H1 (cell line): ENCODE results near the gene HMGN2. TPM values are rescaled to one million over a fixed set of nuclear protein-coding genes. Genes with fewer than 3 reads are reported as not detected.

Experiments
- CTCF ChIA-PET: fragments of 300-600 bp; sonication (Branson Sonifier 250); formaldehyde crosslinking; loops from one replicate; lab custom pipeline; 2021; ENCODE audit not compliant: partially characterized antibody; lab: Charles Lee
- POLR2A ChIA-PET: fragments of 300-600 bp; sonication (Branson Sonifier 250); formaldehyde crosslinking; loops from one replicate; lab custom pipeline; 2021; ENCODE audit warnings: inconsistent platforms; ENCODE audit not compliant: partially characterized antibody; lab: Charles Lee
- DNase-seq, 2 experiments: peaks; one replicate each; pipeline versions ENCODE4 v3.0.0 to v3.0.0-alpha.2; 2010 to 2022; ENCODE audit warnings: low spot score in 2 of 2, low read depth in 1 of 2, mixed read lengths in 1 of 2
- FAIRE-seq: peaks from 2 replicates; lab custom pipeline; 2011; peaks lifted over from hg19 to GRCh38; lab: Jason Lieb, UNC
- H2AFZ ChIP-seq: 2 replicates; pipeline ENCODE4 v1.8.1; 2012; ENCODE audit warnings: low read length, inconsistent platforms
- H2AK5ac ChIP-seq: 2 replicates; pipeline ENCODE4 v1.6.1; 2013; ENCODE audit warnings: low read depth, low read length
- H2BK120ac ChIP-seq: replicated peaks from 2 replicates; pipeline ENCODE3; 2013; ENCODE audit warnings: low read depth, low read length, inconsistent platforms
- H2BK12ac ChIP-seq: 2 replicates; pipeline ENCODE4 v1.6.1; 2013; ENCODE audit warnings: low read depth, low read length
- H2BK15ac ChIP-seq: 2 replicates; pipeline ENCODE4 v1.6.1; 2013; ENCODE audit warnings: low read length
- H2BK20ac ChIP-seq: 2 replicates; pipeline ENCODE4 v1.6.1; 2013; ENCODE audit warnings: low read length
- H2BK5ac ChIP-seq: 2 replicates; pipeline ENCODE4 v1.6.1; 2013; ENCODE audit warnings: low read depth, low read length
- H3K14ac ChIP-seq: 2 replicates; pipeline ENCODE4 v1.6.1; 2013; ENCODE audit warnings: inconsistent platforms; ENCODE audit not compliant: insufficient read length
- H3K18ac ChIP-seq: 2 replicates; pipeline ENCODE4 v1.6.1; 2013; ENCODE audit warnings: low read length; ENCODE audit errors: extremely low read depth
- H3K23ac ChIP-seq: 2 replicates; pipeline ENCODE4 v1.6.1; 2013; ENCODE audit warnings: inconsistent platforms; ENCODE audit not compliant: insufficient read length
- H3K23me2 ChIP-seq: 2 replicates; pipeline ENCODE4 v1.6.1; 2013; ENCODE audit warnings: low read depth, low read length
- H3K27ac ChIP-seq: 2 replicates; pipeline ENCODE4 v1.6.1; 2011; ENCODE audit warnings: low read depth, low read length, inconsistent platforms
- H3K27me3 ChIP-seq, 4 experiments: replicated peaks in 1 of 4; 1 replicate in 1 of 4; 2 replicates in 3 of 4; pipeline versions ENCODE4 v1.6.1 to v1.8.1; 2011 to 2013; ENCODE audit warnings: low read length in 3 of 4, mild to moderate bottlenecking in 3 of 4, inconsistent platforms in 2 of 4, mixed read lengths in 2 of 4, moderate library complexity in 1 of 4; ENCODE audit not compliant: control insufficient read depth in 3 of 4, insufficient read depth in 3 of 4; ENCODE audit errors: extremely low read depth in 1 of 4
- H3K36me3 ChIP-seq, 4 experiments: 2 replicates each; pipeline versions ENCODE4 v1.6.1 to v1.8.1; 2011 to 2013; ENCODE audit warnings: mild to moderate bottlenecking in 4 of 4, low read length in 3 of 4, moderate library complexity in 2 of 4, control low read depth in 1 of 4, inconsistent platforms in 1 of 4; ENCODE audit not compliant: insufficient read depth in 4 of 4, control insufficient read depth in 2 of 4
- H3K4ac ChIP-seq: replicated peaks from 2 replicates; pipeline ENCODE3; 2013; ENCODE audit warnings: low read length, low read depth, mixed read lengths, inconsistent platforms; ENCODE audit not compliant: insufficient read length
- H3K4me1 ChIP-seq, 4 experiments: replicated peaks in 1 of 4; 1 replicate in 1 of 4; 2 replicates in 3 of 4; pipeline versions ENCODE4 v1.6.1 to v1.8.1; 2011 to 2013; ENCODE audit warnings: low read length in 3 of 4, inconsistent platforms in 2 of 4, mixed read lengths in 1 of 4; ENCODE audit not compliant: insufficient read depth in 4 of 4, control insufficient read depth in 3 of 4
- H3K4me2 ChIP-seq, 2 experiments: 2 replicates each; pipeline versions ENCODE4 v1.6.1 to v1.8.1; 2011 to 2013; ENCODE audit warnings: low read depth in 2 of 2, low read length in 2 of 2, control low read depth in 1 of 2, inconsistent platforms in 1 of 2, mild to moderate bottlenecking in 1 of 2; ENCODE audit not compliant: insufficient read depth in 1 of 2
- H3K4me3 ChIP-seq, 4 experiments: fragments of 200-600, 300-600 bp in 1 of 4; sonication (generic), shearing (Covaris generic), sonication (Bioruptor Twin) in 1 of 4; 2 replicates each; pipeline versions ENCODE4 v1.5.1 to v1.8.1; 2011 to 2016; ENCODE audit warnings: low read length in 4 of 4, low read depth in 3 of 4, control low read depth in 2 of 4, inconsistent platforms in 2 of 4, mild to moderate bottlenecking in 2 of 4, mixed read lengths in 1 of 4, moderate library complexity in 1 of 4; ENCODE audit not compliant: insufficient read depth in 2 of 4; ENCODE audit errors: extremely low read depth in 1 of 4
- H3K56ac ChIP-seq: replicated peaks from 2 replicates; pipeline ENCODE3; 2013; ENCODE audit warnings: low read depth, mild to moderate bottlenecking, mixed read lengths, low read length, inconsistent platforms; ENCODE audit not compliant: insufficient read length
- H3K79me1 ChIP-seq: 2 replicates; pipeline ENCODE4 v1.6.1; 2013; ENCODE audit warnings: low read depth, low read length, control low read depth
- H3K79me2 ChIP-seq, 2 experiments: 2 replicates each; pipeline versions ENCODE4 v1.6.1 to v1.8.1; 2012 to 2013; ENCODE audit warnings: low read length in 2 of 2, mild to moderate bottlenecking in 2 of 2, inconsistent platforms in 1 of 2; ENCODE audit not compliant: insufficient read depth in 2 of 2, control insufficient read depth in 1 of 2
- H3K9ac ChIP-seq, 4 experiments: replicated peaks in 1 of 4; 1 replicate in 1 of 4; 2 replicates in 3 of 4; pipeline versions ENCODE4 v1.6.1 to v1.8.1; 2011 to 2013; ENCODE audit warnings: low read depth in 3 of 4, low read length in 3 of 4, control low read depth in 2 of 4, mild to moderate bottlenecking in 2 of 4, moderate library complexity in 2 of 4, inconsistent platforms in 1 of 4; ENCODE audit errors: extremely low read depth in 1 of 4
- H3K9me3 ChIP-seq, 2 experiments: 2 replicates each; pipeline versions ENCODE4 v1.6.1 to v1.8.1; 2012 to 2013; ENCODE audit warnings: mild to moderate bottlenecking in 2 of 2, moderate library complexity in 2 of 2, control low read depth in 1 of 2, inconsistent platforms in 1 of 2, low read depth in 1 of 2, low read length in 1 of 2, mixed read lengths in 1 of 2; ENCODE audit not compliant: insufficient read depth in 2 of 2
- H4K20me1 ChIP-seq, 2 experiments: replicated peaks in 1 of 2; 2 replicates each; pipeline versions ENCODE3 to v1.8.1; 2011 to 2013; ENCODE audit warnings: inconsistent platforms in 2 of 2, low read length in 2 of 2, mild to moderate bottlenecking in 1 of 2; ENCODE audit not compliant: insufficient read depth in 2 of 2, control insufficient read depth in 1 of 2
- H4K5ac ChIP-seq: 2 replicates; pipeline ENCODE4 v1.6.1; 2013; ENCODE audit warnings: low read length, low read depth, mixed read lengths, inconsistent platforms; ENCODE audit not compliant: insufficient read length
- H4K8ac ChIP-seq: 2 replicates; pipeline ENCODE4 v1.8.0; 2013; ENCODE audit warnings: mild to moderate bottlenecking, moderate library complexity, low read length, inconsistent platforms; ENCODE audit not compliant: insufficient read depth; ENCODE audit errors: extremely low read depth
- H4K91ac ChIP-seq: replicated peaks from 2 replicates; pipeline ENCODE3; 2013; ENCODE audit warnings: low read length, mixed read lengths, inconsistent platforms; ENCODE audit not compliant: insufficient read length
- BACH1 ChIP-seq: IDR thresholded peaks from 2 replicates; pipeline ENCODE4 v1.6.1; 2012; ENCODE audit warnings: low read length, improper control_type of control experiment
- EP300 ChIP-seq, 2 experiments: IDR thresholded peaks; 1 replicate in 1 of 2; 2 replicates in 1 of 2; pipeline ENCODE4 v1.6.1; 2011 to 2012; ENCODE audit warnings: low read depth in 2 of 2, low read length in 2 of 2, mild to moderate bottlenecking in 2 of 2, borderline replicate concordance in 1 of 2, inconsistent platforms in 1 of 2, moderate library complexity in 1 of 2
- FOSL1 ChIP-seq: IDR thresholded peaks from 2 replicates; pipeline ENCODE4 v1.6.1; 2011; ENCODE audit warnings: mild to moderate bottlenecking, low read depth, low read length, moderate library complexity; ENCODE audit not compliant: insufficient read depth
- JUND ChIP-seq: IDR thresholded peaks from 2 replicates; pipeline ENCODE4 v1.6.1; 2011; ENCODE audit warnings: mild to moderate bottlenecking, improper control_type of control experiment, low read length
- SAP30 ChIP-seq: fragments of 300-600 bp; sonication (generic); IDR thresholded peaks from 2 replicates; pipeline ENCODE4 v1.7.1; 2012; ENCODE audit warnings: low read length, moderate library complexity, mild to moderate bottlenecking, inconsistent platforms; ENCODE audit not compliant: insufficient read depth, insufficient replicate concordance
- SIRT6 ChIP-seq: IDR thresholded peaks from one replicate; pipeline ENCODE4 v1.7.1; 2012; ENCODE audit warnings: low read length, inconsistent platforms
- SIX5 ChIP-seq: IDR thresholded peaks from 2 replicates; pipeline ENCODE4 v1.6.1; 2011; ENCODE audit warnings: mild to moderate bottlenecking, low read depth, low read length
- TAF1 ChIP-seq: IDR thresholded peaks from 2 replicates; pipeline ENCODE4 v1.6.1; 2011; ENCODE audit warnings: mild to moderate bottlenecking, low read depth, low read length
- TAF7 ChIP-seq: optimal IDR thresholded peaks from 2 replicates; pipeline ENCODE3; 2011; ENCODE audit warnings: low read depth, mild to moderate bottlenecking, inconsistent platforms, low read length, moderate library complexity, borderline replicate concordance
- TEAD4 ChIP-seq: IDR thresholded peaks from 2 replicates; pipeline ENCODE4 v1.6.1; 2012; ENCODE audit warnings: low read depth, low read length, inconsistent platforms, mixed read lengths
- WGBS, 2 experiments: shearing (Covaris generic) in 1 of 2; methylation state at CpG; one replicate each; pipeline versions ENCODE4 v1.1.6 to v1.1.7; 2013 to 2015; ENCODE audit warnings: low lambda C conversion rate in 2 of 2, mixed read lengths in 2 of 2, inconsistent platforms in 1 of 2, low coverage in 1 of 2, missing lambda C conversion rate in 1 of 2; ENCODE audit not compliant: insufficient replicate concordance in 2 of 2, insufficient coverage in 1 of 2, insufficient read length in 1 of 2; ENCODE audit errors: extremely low coverage in 1 of 2, missing lambda C conversion rate in 1 of 2; 5-methylcytosine and 5-hydroxymethylcytosine counted together
- polyA plus RNA-seq, 7 experiments: library from polyadenylated mRNA; depleted of rRNA in 3 of 7; stranded (reverse) in 5 of 7; unstranded in 2 of 7; fragments of >200 nt in 5 of 7; fragments of 200-250 nt in 2 of 7; gene quantifications; 1 replicate in 5 of 7; 2 replicates in 1 of 7; 4 replicates in 1 of 7; pipeline versions ENCODE4 v1.2.1 to v1.2.3, GENCODE V29; 2011 to 2013; ENCODE audit warnings: missing spikeins in 2 of 7, mixed read lengths in 2 of 7
- total RNA-seq: library from RNA; stranded (reverse); fragmentation: NEBNext Ultra II Directional; extraction: Animal tissue kit (Norgen Biotek cat#: 25700); gene quantifications from 2 replicates; pipeline ENCODE4 v1.2.1, GENCODE V29; 2021
- TF ChIP-seq, protein P1 (sequence below): IDR thresholded peaks from 2 replicates; pipeline ENCODE4 v1.6.1; 2011; ENCODE audit warnings: low read length, improper control_type of control experiment
- TF ChIP-seq, protein P2 (sequence below): IDR thresholded peaks from 2 replicates; pipeline ENCODE4 v1.6.1; 2012; ENCODE audit warnings: inconsistent platforms

HMGN2 gene
- total and polyA plus RNA-seq, 2 of the 8 experiments (the other 6 are each of a cell fraction or from before 2014, with no cell fraction given): 254 to 453 TPM

DNA sequence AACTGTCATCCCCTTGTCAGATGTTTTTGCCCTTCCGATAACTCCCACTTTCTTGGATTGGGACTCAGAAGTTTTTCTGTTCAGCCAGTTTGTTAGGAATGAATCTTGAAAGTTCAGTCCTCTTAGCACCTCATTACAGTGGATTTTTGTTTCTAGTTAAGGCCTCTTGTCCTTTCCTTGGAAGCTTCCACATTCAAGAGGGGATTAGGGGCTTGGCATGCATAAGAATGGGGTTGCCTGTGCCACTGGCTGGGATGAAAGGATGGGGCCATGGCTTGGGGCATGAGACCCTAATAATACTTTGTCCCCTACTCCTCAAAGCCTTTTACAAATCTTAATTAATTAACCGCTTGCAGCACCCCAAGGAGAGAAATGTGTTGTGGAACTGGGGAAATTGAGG is 42.5 kb upstream of the HMGN2 start:
- Histone ChIP-seq H3K14ac (no peak overlapping the region), H4K8ac (no peak overlapping the region), H3K4me3 (peak overlapping the region in 1 of 4 experiments; percentile 27; a peak in 2 of 8 replicates), H4K20me1 (peaks cover 4 to 10% of the 10 kb centered on the region in 2 experiments), H2BK12ac (no peak overlapping the region), H3K4me1 (peaks cover 2 to 14% (median 10%) of the 10 kb centered on the region in 4 experiments; a peak in 6 of 7 replicates), H3K4me2 (peak overlapping the region; percentile 26 to 31; a peak in 2 of 4 replicates), H3K4ac (no peak overlapping the region), H3K36me3 (peaks cover 22 to 50% (median 36%) of the 10 kb centered on the region in 4 experiments), H2AFZ (no peak overlapping the region), H2BK120ac (no peak overlapping the region), H3K27me3 (no peaks in the 10 kb centered on the region), H2AK5ac (no peak overlapping the region), H2BK15ac (no peak overlapping the region), H2BK5ac (no peak overlapping the region), H3K9ac (no peak overlapping the region; a peak in 1 of 7 replicates), H2BK20ac (no peak overlapping the region), H3K23me2 (peaks cover 11% of the 10 kb centered on the region), H4K5ac (no peak overlapping the region), H3K79me1 (peaks cover 9% of the 10 kb centered on the region), H4K91ac (no peak overlapping the region), H3K18ac (no peak overlapping the region; the same call in 1 of the 2 replicates), H3K9me3 (no peaks in the 10 kb centered on the region), H3K79me2 (peaks cover 0 to 37% of the 10 kb centered on the region in 2 experiments; a peak in 2 of 4 replicates), H3K27ac (no peak overlapping the region), H3K23ac (no peak overlapping the region), H3K56ac (no peak overlapping the region)
- DNase-seq (no peak), FAIRE-seq (peak; percentile 76)
- POLR2A ChIA-PET: interaction anchor here (0.6 to 11.5 kb wide), 21 partner anchors 10 to 106 kb away, joined by 3 to 175 read pairs (median 4); partner anchors contain the start of genes HMGN2, LIN28A and RPS6KA1
- CTCF ChIA-PET: interaction anchor here (0.7 to 2.4 kb wide), 4 partner anchors 10 to 432 kb away, joined by 3 to 6 read pairs (median 4); partner anchors contain the start of gene PAFAH2
- WGBS, 2 experiments: 73% methylated on average over 2 of the region's 2 CpGs; no CpG with 5 or more reads in 1 of the 2 experiments
- TF ChIP-seq JUND (0 out of 2 replicates have a peak, but pooled peaks have one; percentile 10), TEAD4 (peak; percentile 87), TAF7 (no peak), SIRT6 (no peak), SIX5 (no peak), SAP30 (no peak), TAF1 (no peak), BACH1 (no peak), EP300 (IDR thresholded peaks at IDR 0.05; ENCODE audit: borderline replicate concordance in 1 of 2, low read depth in 2 of 2, low read length in 2 of 2) (no peak), FOSL1 (no peak)
- TF ChIP-seq, protein P1, sequence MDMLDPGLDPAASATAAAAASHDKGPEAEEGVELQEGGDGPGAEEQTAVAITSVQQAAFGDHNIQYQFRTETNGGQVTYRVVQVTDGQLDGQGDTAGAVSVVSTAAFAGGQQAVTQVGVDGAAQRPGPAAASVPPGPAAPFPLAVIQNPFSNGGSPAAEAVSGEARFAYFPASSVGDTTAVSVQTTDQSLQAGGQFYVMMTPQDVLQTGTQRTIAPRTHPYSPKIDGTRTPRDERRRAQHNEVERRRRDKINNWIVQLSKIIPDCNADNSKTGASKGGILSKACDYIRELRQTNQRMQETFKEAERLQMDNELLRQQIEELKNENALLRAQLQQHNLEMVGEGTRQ: no peak
- TF ChIP-seq, protein P2, sequence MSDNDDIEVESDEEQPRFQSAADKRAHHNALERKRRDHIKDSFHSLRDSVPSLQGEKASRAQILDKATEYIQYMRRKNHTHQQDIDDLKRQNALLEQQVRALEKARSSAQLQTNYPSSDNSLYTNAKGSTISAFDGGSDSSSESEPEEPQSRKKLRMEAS: no peak
